Spleen (tissue), 11 donors: ENCODE data around the gene ZAR1. TPM values are rescaled to one million over a fixed set of nuclear protein-coding genes. Genes with fewer than 3 reads are reported as not detected.

Experiments
- DNase-seq: peaks from one replicate; pipeline ENCODE4 v3.0.0-alpha.2; 2020
- H3K27ac ChIP-seq, 8 donors: fragments of 200-600 bp; sonication (generic) in 7 of 8; 1 replicate in 4 of 8; 2 replicates in 4 of 8; pipeline versions ENCODE4 v1.5.0 to v1.8.0; 2016 to 2021; ENCODE audit warnings: inconsistent platforms in 4 of 8, mild to moderate bottlenecking in 4 of 8, moderate library complexity in 1 of 8
- H3K27me3 ChIP-seq, 7 donors: fragments of 200-600 bp; sonication (generic) in 6 of 7; replicated peaks in 1 of 7; 1 replicate in 4 of 7; 2 replicates in 3 of 7; pipeline versions ENCODE4 v1.5.0 to v1.8.0; 2016 to 2021; ENCODE audit warnings: inconsistent platforms in 3 of 7, mild to moderate bottlenecking in 1 of 7
- H3K36me3 ChIP-seq, 6 donors: fragments of 200-600 bp; sonication (generic) in 5 of 6; 1 replicate in 4 of 6; 2 replicates in 2 of 6; pipeline versions ENCODE4 v1.5.0 to v1.8.0; 2016 to 2021; ENCODE audit warnings: inconsistent platforms in 2 of 6
- H3K4me1 ChIP-seq, 6 donors: fragments of 200-600 bp; sonication (generic) in 5 of 6; 1 replicate in 3 of 6; 2 replicates in 3 of 6; pipeline versions ENCODE4 v1.5.0 to v1.8.0; 2016 to 2021; ENCODE audit warnings: inconsistent platforms in 3 of 6
- H3K4me3 ChIP-seq, 8 donors: fragments of 200-600 bp; sonication (generic) in 7 of 8; 1 replicate in 4 of 8; 2 replicates in 4 of 8; pipeline versions ENCODE4 v1.5.0 to v1.8.0; 2016 to 2021; ENCODE audit warnings: inconsistent platforms in 4 of 8, mild to moderate bottlenecking in 4 of 8, moderate library complexity in 2 of 8
- H3K9me3 ChIP-seq, 8 donors: fragments of 200-600 bp; sonication (generic) in 7 of 8; 1 replicate in 4 of 8; 2 replicates in 4 of 8; pipeline versions ENCODE4 v1.5.0 to v1.8.0; 2016 to 2021; ENCODE audit warnings: inconsistent platforms in 4 of 8
- CTCF ChIP-seq, 11 experiments: fragments of 200-600 bp in 7 of 11; fragments of 450-650 bp in 4 of 11; sonication (generic) in 4 of 11; IDR thresholded peaks in 8 of 11; conservative IDR thresholded peaks in 3 of 11; 1 replicate in 7 of 11; 2 replicates in 4 of 11; pipeline versions ENCODE4 v1.4.0 to v1.8.0; 2016 to 2021; ENCODE audit warnings: antibody characterized with exemption in 11 of 11, inconsistent platforms in 4 of 11, mild to moderate bottlenecking in 1 of 11
- POLR2A ChIP-seq, 3 donors: fragments of 450-650 bp; IDR thresholded peaks; one replicate each; pipeline ENCODE4 v1.5.1; 2017; ENCODE audit warnings: antibody characterized with exemption in 3 of 3, mild to moderate bottlenecking in 1 of 3
- POLR2AphosphoS5 ChIP-seq, 3 donors: sonication (generic); formaldehyde crosslinking; IDR thresholded peaks; one replicate each; pipeline ENCODE4 v1.5.1; 2017; ENCODE audit warnings: antibody characterized with exemption in 3 of 3
- WGBS, 5 donors: extraction: QIAGEN DNeasy Blood & Tissue Kit in 3 of 5; methylation state at CpG; one replicate each; pipeline versions ENCODE4 v1.1.5 to v1.1.7; 2013 to 2018; 5-methylcytosine and 5-hydroxymethylcytosine counted together
- intact Hi-C: fragments of 100-400 bp; cut with DNase I; formaldehyde crosslinking; loops from one replicate; pipeline ENCODE4 v1.15.0; 2023; ENCODE audit warnings: low total_unique reads
- polyA plus RNA-seq, 3 donors: library from polyadenylated mRNA; stranded (reverse); fragments of 200-250 nt; gene quantifications; one replicate each; pipeline ENCODE4 v1.2.1, GENCODE V29; 2013
- total RNA-seq, 7 donors: library from RNA; depleted of rRNA in 3 of 7; stranded (reverse); fragments of >200 nt in 3 of 7; fragmentation: NEBNext Ultra II Directional in 4 of 7; extraction: Animal tissue kit (Norgen Biotek cat#: 25700) in 4 of 7; gene quantifications; one replicate each; pipeline versions ENCODE4 v1.1.0 to v1.2.1, GENCODE V29; 2016 to 2021
- donor health status: healthy with polysubstance abuse.
- donor health status: DM: no; HTN: no; CAD: no; lungs with moderate emphysema.
- donor health status: DM: no; HTN: no; CAD: no.
- donor health status: Bipolar disorder and iron deficiency.
- donor health status: healthy.
- donor health status: DM: no; HTN: no; CAD: no.
- donor health status: DM: yes; HTN: yes; CAD: no.

The ZAR1 gene
- total and polyA plus RNA-seq, 10 donors, result not detected

GRCh38 chr4:48499551-48500066 is 9.6 kb downstream of the ZAR1 start:
- H3K27me3 ChIP-seq, result no peaks in the 10 kb centered on the region
- no peak for DNase-seq
- TF ChIP-seq POLR2A (IDR thresholded peaks at IDR 0.05) (no peak), POLR2AphosphoS5 (IDR thresholded peaks at IDR 0.05) (no peak), CTCF (IDR thresholded peaks at IDR 0.05 in 8 of 11, conservative IDR thresholded peaks at IDR 0.05 in 3 of 11) (no peak)
- 69 to 78% (median 70%) methylated on average over 3 of the region's 3 CpGs for WGBS, 5 donors
- intact Hi-C loops, result no loop called here
- no peak overlapping the region for H3K4me3 ChIP-seq
- no peaks in the 10 kb centered on the region for H3K4me1 ChIP-seq
- H3K9me3 ChIP-seq, result no peaks in the 10 kb centered on the region
- no peak overlapping the region for H3K27ac ChIP-seq
- H3K36me3 ChIP-seq, result peaks cover 0 to 75% (median 33%) of the 10 kb centered on the region in 6 donors

GRCh38 chr4:48503233-48504025 is 13.4 kb downstream of the ZAR1 start:
- H3K4me3 ChIP-seq, result no peak overlapping the region
- H3K36me3 ChIP-seq, result peaks cover 0 to 97% (median 52%) of the 10 kb centered on the region in 6 donors
- no peaks in the 10 kb centered on the region for H3K4me1 ChIP-seq
- H3K9me3 ChIP-seq, result no peaks in the 10 kb centered on the region
- no peak for TF ChIP-seq POLR2A (IDR thresholded peaks at IDR 0.05)
- TF ChIP-seq POLR2AphosphoS5 (IDR thresholded peaks at IDR 0.05), result no peak
- TF ChIP-seq CTCF (IDR thresholded peaks at IDR 0.05 in 8 of 11, conservative IDR thresholded peaks at IDR 0.05 in 3 of 11), result no peak
- no peak overlapping the region for H3K27ac ChIP-seq
- intact Hi-C loops, result no loop called here
- no peak for DNase-seq
- 69 to 75% (median 70%) methylated on average over 4 of the region's 4 CpGs for WGBS, 5 donors
- H3K27me3 ChIP-seq, result no peaks in the 10 kb centered on the region

- TF ChIP-seq POLR2A (IDR thresholded peaks at IDR 0.05) (no peak), CTCF (IDR thresholded peaks at IDR 0.05 in 8 of 11, conservative IDR thresholded peaks at IDR 0.05 in 3 of 11) (no peak), POLR2AphosphoS5 (IDR thresholded peaks at IDR 0.05) (no peak)
- H3K36me3 ChIP-seq, result peaks cover 0 to 97% (median 55%) of the 10 kb centered on the region in 6 donors
- intact Hi-C loops, result no loop called here
- H3K9me3 ChIP-seq, result no peaks in the 10 kb centered on the region
- H3K27ac ChIP-seq, result no peak overlapping the region
- H3K4me3 ChIP-seq, result no peak overlapping the region
- no peak for DNase-seq
- no peaks in the 10 kb centered on the region for H3K27me3 ChIP-seq
- no peaks in the 10 kb centered on the region for H3K4me1 ChIP-seq
- 94 to 98% (median 96%) methylated on average over 2 of the region's 2 CpGs for WGBS, 5 donors
Measured at GRCh38 chr4:48504026-48504330, 13.9 kb downstream of the ZAR1 start.

- no peaks in the 10 kb centered on the region for H3K27me3 ChIP-seq
- WGBS, 5 donors, result 57 to 75% (median 69%) methylated on average over 1 of the region's 1 CpG
- H3K9me3 ChIP-seq, result no peaks in the 10 kb centered on the region
- no peak overlapping the region for H3K4me3 ChIP-seq
- no peak for DNase-seq
- intact Hi-C loops, result no loop called here
- H3K4me1 ChIP-seq, result no peaks in the 10 kb centered on the region
- no peak overlapping the region for H3K27ac ChIP-seq
- H3K36me3 ChIP-seq, result peaks cover 0 to 97% (median 56%) of the 10 kb centered on the region in 6 donors
- TF ChIP-seq POLR2A (IDR thresholded peaks at IDR 0.05), result no peak
- no peak for TF ChIP-seq CTCF (IDR thresholded peaks at IDR 0.05 in 8 of 11, conservative IDR thresholded peaks at IDR 0.05 in 3 of 11)
- TF ChIP-seq POLR2AphosphoS5 (IDR thresholded peaks at IDR 0.05), result no peak
Measured at GRCh38 chr4:48504352-48504751, 14.3 kb downstream of the ZAR1 start.
